ENCODE results near the gene CFAP119.

The CFAP119 gene

DNA sequence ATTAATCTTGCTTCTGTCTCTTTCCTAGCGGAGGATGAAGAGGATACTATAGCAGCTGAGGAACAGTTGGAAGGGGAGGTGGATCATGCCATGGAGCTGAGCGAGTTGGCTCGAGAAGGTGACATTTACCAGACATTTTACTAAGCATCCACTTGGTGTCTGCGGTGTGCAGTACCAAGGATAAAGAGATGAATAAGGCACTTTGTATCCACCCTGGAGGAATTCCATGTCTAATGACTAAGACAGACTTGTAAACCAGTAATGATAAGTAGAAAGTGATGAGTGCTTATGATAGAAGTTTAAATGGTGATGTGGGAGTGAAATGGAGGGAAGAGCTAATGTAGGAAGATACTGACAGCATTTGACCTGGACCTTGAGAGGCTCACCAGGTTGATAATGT lies 50.9 kb downstream of the CFAP119 start:
- no peak for DNase-seq (ENCODE audit: low read depth)

Measured in activated T-cell treated with anti-CD3 and anti-CD28 coated beads for 48 hours (primary cell).